ENCODE results near the gene SUN5.

DNA sequence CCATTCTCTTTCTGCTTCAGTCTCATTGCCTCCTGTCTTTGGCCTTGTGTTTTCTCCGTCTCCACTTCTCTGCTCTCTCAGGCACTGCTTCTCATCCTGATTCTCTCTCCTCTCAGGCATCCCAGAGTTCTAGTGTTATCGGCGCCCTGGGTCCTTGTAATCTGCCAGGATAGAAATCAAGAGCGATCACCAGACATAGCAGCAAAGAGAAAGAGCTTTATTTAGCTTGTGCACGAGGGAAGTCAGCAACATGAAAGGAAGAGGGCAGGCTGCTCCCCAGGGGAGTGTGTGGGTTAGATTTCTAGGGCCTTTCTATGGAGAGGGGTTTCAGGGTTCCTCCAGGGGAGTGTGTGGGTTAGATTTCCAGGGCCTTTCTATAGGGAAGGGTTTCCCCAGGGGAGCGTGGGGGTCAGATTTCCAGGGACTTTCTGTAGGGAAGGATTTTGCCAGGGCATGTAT lies 32.5 kb downstream of the SUN5 start:
- TF ChIP-seq, protein P1, sequence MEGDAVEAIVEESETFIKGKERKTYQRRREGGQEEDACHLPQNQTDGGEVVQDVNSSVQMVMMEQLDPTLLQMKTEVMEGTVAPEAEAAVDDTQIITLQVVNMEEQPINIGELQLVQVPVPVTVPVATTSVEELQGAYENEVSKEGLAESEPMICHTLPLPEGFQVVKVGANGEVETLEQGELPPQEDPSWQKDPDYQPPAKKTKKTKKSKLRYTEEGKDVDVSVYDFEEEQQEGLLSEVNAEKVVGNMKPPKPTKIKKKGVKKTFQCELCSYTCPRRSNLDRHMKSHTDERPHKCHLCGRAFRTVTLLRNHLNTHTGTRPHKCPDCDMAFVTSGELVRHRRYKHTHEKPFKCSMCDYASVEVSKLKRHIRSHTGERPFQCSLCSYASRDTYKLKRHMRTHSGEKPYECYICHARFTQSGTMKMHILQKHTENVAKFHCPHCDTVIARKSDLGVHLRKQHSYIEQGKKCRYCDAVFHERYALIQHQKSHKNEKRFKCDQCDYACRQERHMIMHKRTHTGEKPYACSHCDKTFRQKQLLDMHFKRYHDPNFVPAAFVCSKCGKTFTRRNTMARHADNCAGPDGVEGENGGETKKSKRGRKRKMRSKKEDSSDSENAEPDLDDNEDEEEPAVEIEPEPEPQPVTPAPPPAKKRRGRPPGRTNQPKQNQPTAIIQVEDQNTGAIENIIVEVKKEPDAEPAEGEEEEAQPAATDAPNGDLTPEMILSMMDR (conservative IDR thresholded peaks at IDR 0.05; ENCODE audit: low read depth, low read length): no peak
- TF ChIP-seq EZH2 (IDR thresholded peaks at IDR 0.05; ENCODE audit: low read length, unreplicated experiment) (no peak), EZH2phosphoT487 (IDR thresholded peaks at IDR 0.05; ENCODE audit: borderline replicate concordance, low read length) (no peak)
